Fibroblast of skin of left quadriceps (primary cell): ENCODE results near the gene PRDM15.

Source experiments
- DNase-seq, 2 experiments: peaks; one replicate each; pipeline ENCODE4 v3.0.0-alpha.2; 2013; ENCODE audit warnings: low read depth in 2 of 2

The PRDM15 gene

DNA sequence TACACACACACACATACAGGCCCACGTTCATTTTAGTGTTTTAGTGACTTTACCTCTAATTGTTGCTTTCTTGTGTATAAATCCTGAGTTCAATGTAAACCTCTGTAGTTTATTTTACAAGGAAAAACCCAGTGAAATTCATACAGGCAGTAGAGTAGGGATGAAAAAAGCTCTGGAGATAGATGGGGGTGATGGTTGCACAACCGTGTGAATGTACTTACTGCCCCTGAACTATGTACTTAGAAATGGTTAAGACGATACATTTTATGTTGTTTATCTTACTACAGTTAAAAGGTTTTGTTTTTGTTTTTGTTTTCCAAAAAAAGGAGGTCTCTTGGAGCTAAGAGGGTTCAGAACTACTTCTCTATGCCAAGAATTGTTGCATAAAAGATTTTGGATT lies 29.7 kb upstream of the PRDM15 start:
- DNase-seq, result no peak

- DNase-seq, result no peak
These were observed 28.5 kb upstream of the PRDM15 start for GRCh38 chr21:41907496-41908258.

GRCh38 chr21:41906770-41907169 lies 27.6 kb upstream of the PRDM15 start:
- DNase-seq, result no peak

GRCh38 chr21:41903559-41904351 lies 24.6 kb upstream of the PRDM15 start:
- no peak for DNase-seq

GRCh38 chr21:41902946-41903345 lies 23.8 kb upstream of the PRDM15 start:
- no peak for DNase-seq

DNA sequence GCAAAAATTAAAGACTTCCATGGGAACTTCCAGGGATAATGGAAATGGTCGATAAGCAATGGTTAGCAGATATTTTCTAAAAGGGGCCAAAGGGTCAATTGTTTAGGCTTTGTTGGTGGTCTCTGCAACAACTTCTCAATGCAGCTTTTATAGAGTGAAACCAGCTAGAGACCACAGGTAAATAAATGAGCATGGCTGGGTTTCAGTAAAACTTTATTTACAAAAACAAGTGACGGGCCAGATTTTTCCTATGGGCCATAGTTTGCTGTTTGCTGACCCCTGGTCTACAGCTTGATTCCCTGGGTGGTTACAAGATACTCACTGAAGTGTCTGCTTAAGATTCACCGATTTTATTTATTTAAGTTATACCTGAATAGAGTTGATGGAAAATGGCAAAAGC lies 22.6 kb upstream of the PRDM15 start:
- no peak for DNase-seq

DNA sequence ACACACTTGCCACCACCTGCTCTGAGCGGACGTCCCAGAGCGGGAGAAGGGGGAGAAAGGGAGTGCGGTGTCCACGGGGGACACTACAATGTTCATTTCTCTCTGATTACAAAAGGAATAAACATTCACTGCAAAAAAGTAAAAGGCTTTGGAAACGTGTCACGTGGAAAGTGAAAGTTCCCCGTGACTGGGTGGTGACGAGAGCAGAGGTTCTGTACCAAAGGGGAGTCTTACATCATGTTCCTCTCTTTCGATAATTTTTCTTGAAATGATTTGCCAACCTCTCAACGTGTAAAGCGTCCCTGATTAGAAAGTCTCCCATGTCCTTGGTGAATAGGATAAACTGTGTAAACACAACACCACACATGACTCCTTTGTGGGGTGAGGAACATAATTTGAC lies 22.0 kb upstream of the PRDM15 start:
- no peak for DNase-seq

GRCh38 chr21:41900401-41900800 lies 21.3 kb upstream of the PRDM15 start:
- DNase-seq, result no peak

GRCh38 chr21:41899426-41900202 lies 20.5 kb upstream of the PRDM15 start:
- no peak for DNase-seq

DNA sequence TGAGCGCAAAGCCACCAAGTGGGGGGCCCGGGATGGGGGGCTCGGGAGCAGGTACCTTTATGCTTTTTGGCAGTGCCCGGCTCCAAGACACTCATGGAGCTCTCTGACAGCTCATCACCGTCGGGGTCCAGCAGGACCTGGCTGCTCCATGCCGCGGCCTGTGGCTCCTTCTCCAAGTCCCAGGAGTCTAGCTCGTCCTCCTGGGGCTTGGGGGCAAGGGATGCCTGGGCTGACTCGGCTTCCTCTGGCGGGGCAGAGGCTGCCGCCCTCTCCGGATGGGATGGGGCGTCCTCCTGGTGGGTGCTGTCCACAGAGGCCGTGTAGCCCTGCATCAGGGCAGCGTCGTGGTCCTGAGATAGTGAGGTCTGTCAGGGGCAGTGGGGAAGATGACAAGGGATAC lies 19.9 kb upstream of the PRDM15 start:
- DNase-seq, result no peak

- no peak for DNase-seq
These were observed 18.6 kb upstream of the PRDM15 start for GRCh38 chr21:41897700-41898099.

GRCh38 chr21:41897047-41897669 lies 18.0 kb upstream of the PRDM15 start:
- no peak for DNase-seq

DNA sequence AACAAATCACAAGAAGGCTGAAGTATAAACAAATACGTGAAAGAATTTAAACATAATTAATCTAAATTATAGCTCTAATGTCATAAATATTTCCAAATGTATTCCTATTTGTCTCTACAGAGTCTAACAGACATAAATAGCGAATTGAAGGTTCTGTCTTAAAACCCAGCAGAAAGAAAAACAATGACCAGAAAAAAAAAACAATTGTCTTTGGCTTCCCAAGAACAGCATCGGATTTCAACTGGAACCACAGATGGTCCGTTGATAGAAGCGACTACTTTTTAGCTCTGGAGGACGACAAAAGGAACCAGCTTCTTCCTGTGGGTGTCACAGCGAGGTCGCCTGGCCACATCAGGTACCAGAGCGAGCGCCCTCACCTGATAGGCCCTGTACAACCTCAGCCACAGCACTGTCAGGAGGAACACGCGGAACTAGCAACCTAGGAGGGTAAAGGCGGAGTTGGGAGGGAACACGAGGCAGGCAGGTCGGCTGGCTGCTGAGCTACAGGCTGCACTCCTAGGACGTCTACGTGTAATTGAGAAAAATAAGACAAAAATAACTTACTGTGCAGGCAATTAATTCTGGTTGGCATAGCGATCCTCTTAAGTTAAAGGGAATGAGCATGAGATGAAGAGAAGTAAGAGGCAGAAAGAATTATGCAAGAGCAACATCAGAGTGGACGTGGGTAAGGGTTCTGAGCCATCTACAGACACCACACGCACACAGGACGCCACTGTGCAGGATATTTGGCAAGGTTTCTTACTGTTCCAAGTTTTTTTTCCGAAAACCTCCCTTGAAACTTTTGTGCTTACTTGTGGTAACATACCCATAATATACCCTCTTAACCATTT lies 16.7 kb upstream of the PRDM15 start:
- no peak for DNase-seq

GRCh38 chr21:41894922-41895557 lies 15.9 kb upstream of the PRDM15 start:
- DNase-seq, result peak; percentile 45 to 49

GRCh38 chr21:41894511-41894910 lies 15.4 kb upstream of the PRDM15 start:
- DNase-seq, result no peak

DNA sequence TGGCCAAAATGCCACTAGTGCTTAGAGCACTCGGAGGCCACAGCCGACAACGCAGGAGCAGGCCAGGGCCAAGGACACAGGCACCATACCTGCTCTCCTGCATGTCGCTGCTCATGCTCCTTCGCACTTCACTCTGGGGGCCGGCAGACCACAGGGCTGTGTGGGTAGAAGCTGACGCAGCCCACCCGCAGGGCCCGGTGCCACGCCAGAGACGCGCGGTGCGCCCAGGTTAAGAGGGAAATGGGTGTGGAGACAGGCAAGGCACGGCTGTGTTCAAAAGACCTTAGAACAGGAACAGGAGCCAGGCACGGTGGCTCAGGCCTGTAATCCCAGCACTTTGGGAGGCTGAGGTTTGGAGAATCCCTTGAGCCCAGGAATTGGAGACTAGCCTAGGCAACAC lies 13.6 kb upstream of the PRDM15 start:
- no peak for DNase-seq

DNA sequence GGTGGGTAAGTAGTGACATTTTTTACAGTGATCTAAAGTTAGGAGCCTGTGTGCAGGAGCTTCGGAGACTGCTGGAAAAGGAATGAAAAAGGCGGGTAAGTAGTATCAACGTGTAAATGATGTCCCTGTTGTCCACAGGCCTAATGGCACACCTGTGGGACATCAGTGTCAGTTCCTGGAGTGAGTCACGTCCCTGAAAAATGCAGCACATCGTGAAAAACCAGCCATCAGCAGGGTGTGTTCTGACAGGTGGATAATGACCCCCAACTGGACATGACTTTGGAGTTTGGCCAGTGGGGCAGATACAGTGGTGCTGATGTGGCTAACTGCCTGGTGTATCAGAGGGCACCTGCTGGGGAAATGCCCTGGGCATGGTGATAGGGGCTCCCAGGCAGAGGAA lies 12.0 kb upstream of the PRDM15 start:
- no peak for DNase-seq

GRCh38 chr21:41890355-41890754 lies 11.2 kb upstream of the PRDM15 start:
- DNase-seq, result no peak

GRCh38 chr21:41888749-41889376 lies 9.7 kb upstream of the PRDM15 start:
- no peak for DNase-seq

GRCh38 chr21:41887667-41888066 lies 8.5 kb upstream of the PRDM15 start:
- DNase-seq, result no peak
